RWPE1 (cell line): Measurements from ENCODE around the gene NDUFAF3.

Experiments used
- CTCF ChIA-PET: fragments of 350-600 bp; sonication (Branson Sonifier 250); formaldehyde crosslinking; extraction: SDS; loops from one replicate; lab custom pipeline; 2021; lab: Yijun Ruan, JAX
- POLR2A ChIA-PET: fragments of 400-600 bp; formaldehyde crosslinking; extraction: SDS; loops from one replicate; lab custom pipeline; 2020; ENCODE audit warnings: antibody characterized with exemption; ENCODE audit not compliant: low non-redundant PET; lab: Yijun Ruan, JAX
- DNase-seq: peaks from one replicate; pipeline ENCODE4 v3.0.0; 2012; ENCODE audit warnings: low spot score
- H3K27ac ChIP-seq: fragments of 450-650 bp; 2 replicates; pipeline ENCODE4 v1.5.1; 2017
- CTCF ChIP-seq: fragments of 450-650 bp; conservative IDR thresholded peaks from 2 replicates; pipeline ENCODE4 v1.5.1; 2017; ENCODE audit warnings: low read depth, mild to moderate bottlenecking

NDUFAF3 gene, protein sequence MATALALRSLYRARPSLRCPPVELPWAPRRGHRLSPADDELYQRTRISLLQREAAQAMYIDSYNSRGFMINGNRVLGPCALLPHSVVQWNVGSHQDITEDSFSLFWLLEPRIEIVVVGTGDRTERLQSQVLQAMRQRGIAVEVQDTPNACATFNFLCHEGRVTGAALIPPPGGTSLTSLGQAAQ

GRCh38 chr3:49021813-49022687, at the start of gene NDUFAF3:
NDUFAF3 (plus strand) TSS chr3:49022121; CDS start chr3:49022145, 24 bp downstream.
- CTCF ChIA-PET, result interaction anchor here (0.6 to 1.0 kb wide), 3 partner anchors 9 to 363 kb away, joined by 3 to 5 read pairs (median 5); no protein-coding TSS in a partner anchor
- H3K27ac ChIP-seq, result peak within 1 kb of the TSS; percentile 98
- DNase-seq, result peak; percentile 78
- TF ChIP-seq CTCF, result peak; percentile 91
- POLR2A ChIA-PET, result interaction anchor here (0.5 to 1.0 kb wide), 3 partner anchors 17 to 278 kb away, joined by 3 to 5 read pairs (median 3); partner anchors contain the start of gene QRICH1

DNA sequence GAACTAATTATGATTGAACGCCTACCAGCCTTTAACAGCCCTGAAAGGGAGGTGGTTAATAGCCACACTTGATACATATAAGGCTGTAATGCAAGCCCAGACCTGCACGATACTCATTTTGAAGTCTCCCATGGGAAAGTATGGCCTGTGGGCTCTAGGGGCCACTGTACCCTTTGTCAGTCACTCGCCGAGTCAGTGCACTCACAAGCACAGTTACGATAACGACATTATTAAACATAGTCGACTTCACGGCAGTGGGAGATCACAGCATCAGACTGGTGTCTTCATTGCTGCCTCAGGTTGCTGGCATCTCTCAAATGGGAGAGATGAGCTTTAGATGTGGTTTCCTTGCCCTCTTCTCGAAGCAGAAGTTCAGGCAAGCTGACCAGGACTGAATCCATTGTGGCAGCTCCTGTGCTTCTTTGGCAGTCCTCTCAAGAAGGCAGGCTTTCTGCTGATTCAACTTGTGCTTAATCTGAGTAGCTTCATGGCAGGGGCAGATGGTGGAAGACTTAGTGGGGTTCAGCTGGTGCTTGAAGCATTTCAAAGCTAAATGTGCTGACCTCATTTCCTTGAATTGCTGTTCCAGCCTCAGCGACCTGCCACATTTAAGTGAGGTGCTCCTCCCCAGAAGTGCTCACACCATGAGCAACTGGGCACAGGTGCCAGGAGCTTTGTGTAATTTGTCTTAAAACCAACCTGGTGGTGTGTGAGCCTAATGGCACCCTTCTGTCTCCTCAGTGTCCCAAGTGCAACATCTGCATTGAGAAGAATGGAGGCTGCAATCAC, 47.7 kb upstream of the NDUFAF3 start:
- ChIA-PET POLR2A (no interaction called here), CTCF (no interaction called here)
- no peak for DNase-seq

DNA sequence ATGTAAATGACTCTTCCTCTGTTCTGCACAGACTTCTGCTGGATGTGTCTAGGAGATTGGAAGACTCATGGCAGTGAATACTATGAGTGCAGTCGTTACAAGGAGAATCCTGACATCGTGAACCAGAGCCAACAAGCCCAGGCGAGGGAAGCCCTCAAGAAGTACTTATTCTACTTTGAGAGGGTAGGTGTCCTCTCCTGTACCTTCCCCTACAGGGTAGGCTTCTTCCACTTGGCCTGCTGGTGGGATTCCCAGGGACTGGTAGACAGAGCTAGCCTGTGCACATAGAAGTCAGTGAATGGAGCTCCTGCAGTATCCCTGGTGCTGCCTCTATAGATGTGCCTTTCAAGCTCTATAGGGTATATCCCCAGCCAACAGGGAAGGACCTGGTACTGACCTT, 42.5 kb upstream of the NDUFAF3 start:
- CTCF ChIA-PET, result interaction anchor here (0.6 kb wide), 2 partner anchors 46 to 933 kb away, joined by 3 to 5 read pairs; no protein-coding TSS in a partner anchor
- no peak for DNase-seq
- TF ChIP-seq CTCF, result no peak
- POLR2A ChIA-PET, result no interaction called here
- H3K27ac ChIP-seq, result no peak overlapping the region

More for the DNA sequence above, 47.7 kb upstream of the NDUFAF3 start:
- no peak for TF ChIP-seq CTCF
- peak overlapping the region; percentile 29 for H3K27ac ChIP-seq

DNA sequence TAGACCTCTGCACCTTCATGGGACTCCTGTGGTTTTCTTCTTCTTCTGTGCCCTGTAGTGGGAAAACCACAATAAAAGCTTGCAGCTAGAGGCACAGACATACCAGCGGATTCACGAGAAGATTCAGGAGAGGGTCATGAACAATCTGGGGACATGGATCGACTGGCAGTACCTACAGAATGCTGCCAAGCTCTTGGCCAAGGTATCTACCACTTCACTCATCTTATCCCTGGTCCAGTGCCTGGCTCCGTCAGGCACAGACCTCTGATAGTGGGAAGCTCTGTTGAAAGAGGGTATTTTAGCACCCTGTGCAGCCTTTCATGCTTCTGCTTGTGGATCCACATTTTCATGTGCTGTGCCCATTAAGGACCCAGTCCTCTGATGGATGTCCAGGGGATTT, 41.6 kb upstream of the NDUFAF3 start:
- CTCF ChIA-PET, result no interaction called here
- TF ChIP-seq CTCF, result no peak
- POLR2A ChIA-PET, result no interaction called here
- no peak overlapping the region for H3K27ac ChIP-seq
- no peak for DNase-seq

DNA sequence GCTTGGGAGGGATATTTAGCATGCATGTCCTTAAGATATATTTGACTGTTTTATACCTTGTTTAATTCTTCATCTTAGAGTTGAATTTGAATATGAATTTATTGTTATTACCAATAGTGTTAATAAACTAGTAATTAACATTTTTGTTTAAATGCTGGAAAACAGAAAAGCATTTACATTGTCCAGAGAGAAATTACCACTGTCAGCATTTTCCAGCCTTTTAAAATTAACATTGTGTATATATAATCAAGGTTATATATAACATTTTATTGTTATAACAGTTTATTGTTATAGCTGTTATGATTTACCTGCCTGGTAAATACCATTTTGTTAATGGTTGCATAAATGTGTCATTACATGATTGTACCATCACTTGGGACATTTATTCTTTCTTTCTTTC, 39.9 kb upstream of the NDUFAF3 start:
- no peak for DNase-seq
- ChIA-PET POLR2A (no interaction called here), CTCF (interaction anchor here (0.9 kb wide), 1 partner anchor 21 kb away, joined by 3 read pairs; no protein-coding TSS in a partner anchor)
- H3K27ac ChIP-seq, result no peak overlapping the region
- TF ChIP-seq CTCF, result no peak

- peak overlapping the region; percentile 2; the same call in 1 of the 2 replicates for H3K27ac ChIP-seq
- DNase-seq, result no peak
- CTCF ChIA-PET, result no interaction called here
- POLR2A ChIA-PET, result no interaction called here
- TF ChIP-seq CTCF, result no peak
Observed at GRCh38 chr3:48982686-48983085, 39.2 kb upstream of the NDUFAF3 start.
